HG03108 (cell line): ENCODE measurements around the gene PTGES3.
"Not testable (repeated sequence)": the region's sequence is repeated elsewhere in the genome, so short reads cannot be mapped to it uniquely, and the experiment has no call there.

ENCODE experiments used
- ATAC-seq: cut with Tn5 transposase; IDR thresholded peaks from one replicate; pipeline ENCODE4 v1.9.1; 2021; ENCODE audit warnings: moderate library complexity; ENCODE audit not compliant: unreplicated experiment

Gene PTGES3

GRCh38 chr12:56658921-56659320 lies 29.2 kb downstream of the PTGES3 start:
- ATAC-seq, result no peak

GRCh38 chr12:56657416-56658379 lies 30.4 kb downstream of the PTGES3 start:
- no peak for ATAC-seq

GRCh38 chr12:56653781-56654180 lies 34.3 kb downstream of the PTGES3 start:
- not testable (repeated sequence) for ATAC-seq

- not testable (repeated sequence) for ATAC-seq
Observed at GRCh38 chr12:56648023-56648422, 40.1 kb downstream of the PTGES3 start.

GRCh38 chr12:56645717-56646446 lies 42.2 kb downstream of the PTGES3 start, which contains the start of gene ATP5F1B:
Gene ATP5F1B (minus strand): TSS chr12:56645984. CDS start chr12:56645963, 21 bp downstream.
- peak; percentile 98 for ATAC-seq

- ATAC-seq, result no peak
Observed at GRCh38 chr12:56645201-56645716, 42.8 kb downstream of the PTGES3 start.

GRCh38 chr12:56644654-56645053 lies 43.4 kb downstream of the PTGES3 start:
- no peak for ATAC-seq

GRCh38 chr12:56641219-56641618 lies 46.9 kb downstream of the PTGES3 start:
- no peak for ATAC-seq

- ATAC-seq, result no peak
Observed at GRCh38 chr12:56637621-56638020, 50.5 kb downstream of the PTGES3 start.

- peak; percentile 54 for ATAC-seq
Observed at GRCh38 chr12:56636675-56637540, 51.2 kb downstream of the PTGES3 start.

- peak; percentile 29 for ATAC-seq
Observed at GRCh38 chr12:56635806-56636674, 52.0 kb downstream of the PTGES3 start.

- ATAC-seq, result peak; percentile 21
Observed at GRCh38 chr12:56634837-56635791, 53.0 kb downstream of the PTGES3 start.

- ATAC-seq, result no peak
Observed at GRCh38 chr12:56634242-56634836, 53.7 kb downstream of the PTGES3 start.

- ATAC-seq, result no peak
Observed at GRCh38 chr12:56633468-56634241, 54.4 kb downstream of the PTGES3 start.

- ATAC-seq, result no peak
Observed at GRCh38 chr12:56632701-56633467, 55.2 kb downstream of the PTGES3 start.
